ENCODE data around the gene SELE.

- TF ChIP-seq CTCF (IDR thresholded peaks at IDR 0.05 in 8 of 11, conservative IDR thresholded peaks at IDR 0.05 in 3 of 11) (no peak), POLR2A (IDR thresholded peaks at IDR 0.05) (no peak)
Observed at GRCh38 chr1:169779150-169779549, 45.3 kb upstream of the SELE start.

Data from spleen (tissue), 7 donors.